NCI-H2196 (cell line): ENCODE measurements around the gene PKIG.
"Not testable (repeated sequence)": the region's sequence is repeated elsewhere in the genome, so short reads cannot be mapped to it uniquely, and the experiment has no call there.

Experiments used
- DNase-seq: peaks from one replicate; lab custom pipeline; 2025; ENCODE audit not compliant: unreplicated experiment; lab: John Stamatoyannopoulos, UW

PKIG gene

GRCh38 chr20:44571362-44571988, 10.9 kb upstream of the PKIG start:
- no peak for DNase-seq

- no peak for DNase-seq
Observed at GRCh38 chr20:44572551-44573500, 9.6 kb upstream of the PKIG start.

GRCh38 chr20:44573501-44573869, 8.9 kb upstream of the PKIG start:
- DNase-seq, result no peak

- no peak for DNase-seq
Observed at GRCh38 chr20:44574372-44574771, 8.0 kb upstream of the PKIG start.

- no peak for DNase-seq
Observed at GRCh38 chr20:44576297-44576696, 6.1 kb upstream of the PKIG start.

GRCh38 chr20:44579313-44580081, 2.9 kb upstream of the PKIG start:
- DNase-seq, result no peak

GRCh38 chr20:44580581-44581268, 1.7 kb upstream of the PKIG start:
- DNase-seq, result no peak

GRCh38 chr20:44581515-44581914, 864 bp upstream of the PKIG start:
- DNase-seq, result no peak

- no peak for DNase-seq
Observed at GRCh38 chr20:44583157-44583556, 778 bp downstream of the PKIG start.

GRCh38 chr20:44584162-44584561, 1.8 kb downstream of the PKIG start:
- DNase-seq, result no peak

- no peak for DNase-seq
Observed at GRCh38 chr20:44585057-44585963, 2.9 kb downstream of the PKIG start.

GRCh38 chr20:44586289-44586911, 4.0 kb downstream of the PKIG start:
- no peak for DNase-seq

GRCh38 chr20:44587035-44587980, 4.9 kb downstream of the PKIG start:
- no peak for DNase-seq

GRCh38 chr20:44588321-44588720, 5.9 kb downstream of the PKIG start:
- DNase-seq, result not testable (repeated sequence)

GRCh38 chr20:44589537-44589936, 7.2 kb downstream of the PKIG start:
- DNase-seq, result no peak

- no peak for DNase-seq
Observed at GRCh38 chr20:44590980-44591778, 8.8 kb downstream of the PKIG start.

GRCh38 chr20:44592366-44592765, 10.0 kb downstream of the PKIG start:
- DNase-seq, result no peak

GRCh38 chr20:44593751-44594150, 11.4 kb downstream of the PKIG start:
- DNase-seq, result no peak
